Gastroesophageal sphincter (tissue), 4 donors: ENCODE results near the gene KMT2C. TPM values are rescaled to one million over a fixed set of nuclear protein-coding genes. Genes with fewer than 3 reads are reported as not detected.
"Not testable (repeated sequence)": the region's sequence is repeated elsewhere in the genome, so short reads cannot be mapped to it uniquely, and the experiment has no call there.

Source experiments
- ATAC-seq: fragments of 150-250 bp; one replicate; pipeline ENCODE4 v1.9.1; 2016; ENCODE audit warnings: mild to moderate bottlenecking, moderate library complexity
- H3K27ac ChIP-seq, 4 donors: fragments of 200-600 bp; sonication (generic) in 3 of 4; 1 replicate in 3 of 4; 2 replicates in 1 of 4; pipeline ENCODE4 v1.5.1; 2016 to 2019
- H3K27me3 ChIP-seq: fragments of 200-600 bp; sonication (generic); one replicate; pipeline ENCODE4 v1.5.1; 2019
- H3K36me3 ChIP-seq, 2 donors: fragments of 200-600 bp; sonication (generic); one replicate each; pipeline ENCODE4 v1.5.1; 2019; ENCODE audit warnings: control low read depth in 1 of 2
- H3K4me1 ChIP-seq, 3 donors: fragments of 200-600 bp; sonication (generic); 1 replicate in 2 of 3; 2 replicates in 1 of 3; pipeline ENCODE4 v1.5.1; 2016 to 2019; ENCODE audit warnings: control low read depth in 2 of 3
- H3K4me3 ChIP-seq, 2 donors: fragments of 200-600 bp; sonication (generic); one replicate each; pipeline ENCODE4 v1.5.1; 2019; ENCODE audit warnings: mild to moderate bottlenecking in 1 of 2, moderate library complexity in 1 of 2
- H3K9me3 ChIP-seq, 3 donors: fragments of 200-600 bp; sonication (generic); one replicate each; pipeline ENCODE4 v1.5.1; 2017 to 2019; ENCODE audit warnings: control low read depth in 2 of 3
- CTCF ChIP-seq, 4 experiments: fragments of 200-600 bp in 2 of 4; fragments of 450-650 bp in 2 of 4; sonication (generic) in 1 of 4; IDR thresholded peaks; one replicate each; pipeline ENCODE4 v1.5.1; 2017 to 2019; ENCODE audit warnings: antibody characterized with exemption in 4 of 4, mild to moderate bottlenecking in 2 of 4, moderate library complexity in 2 of 4
- EP300 ChIP-seq: sonication (generic); formaldehyde crosslinking; IDR thresholded peaks from one replicate; pipeline ENCODE4 v1.6.1; 2017; ENCODE audit warnings: antibody characterized with exemption, mild to moderate bottlenecking
- POLR2A ChIP-seq, 2 donors: fragments of 450-650 bp; IDR thresholded peaks; one replicate each; pipeline ENCODE4 v1.6.1; 2017; ENCODE audit warnings: antibody characterized with exemption in 2 of 2, mild to moderate bottlenecking in 2 of 2, moderate library complexity in 1 of 2
- POLR2AphosphoS5 ChIP-seq: sonication (generic); formaldehyde crosslinking; IDR thresholded peaks from one replicate; pipeline ENCODE4 v1.6.1; 2017; ENCODE audit warnings: antibody characterized with exemption
- WGBS, 2 donors: methylation state at CpG; one replicate each; pipeline ENCODE4 v1.1.5; 2018; ENCODE audit warnings: low coverage in 1 of 2; 5-methylcytosine and 5-hydroxymethylcytosine counted together
- total RNA-seq, 4 donors: library from RNA; depleted of rRNA; stranded (reverse); fragments of >200 nt; gene quantifications; one replicate each; pipeline ENCODE4 v1.1.0, GENCODE V29; 2016

KMT2C gene
- total RNA-seq, 4 donors from 2014 or later: 63.0 to 84.8 (median 75.5) TPM

- Histone ChIP-seq H3K27me3 (no peaks in the 10 kb centered on the region), H3K36me3 (no peaks in the 10 kb centered on the region), H3K4me1 (peaks cover 12 to 60% (median 22%) of the 10 kb centered on the region in 3 donors), H3K4me3 (no peak overlapping the region), H3K27ac (peak overlapping the region in 1 of 4 donors; percentile 17), H3K9me3 (no peaks in the 10 kb centered on the region)
- WGBS, 2 donors: 70 to 78% methylated on average over 7 of the region's 8 CpGs
- no peak for ATAC-seq
- TF ChIP-seq POLR2A (IDR thresholded peaks at IDR 0.05): no peak
- no peak for TF ChIP-seq CTCF (IDR thresholded peaks at IDR 0.05)
- no peak for TF ChIP-seq EP300
- no peak for TF ChIP-seq POLR2AphosphoS5
These were observed 11.3 kb downstream of the KMT2C start for GRCh38 chr7:152424348-152425108.

- no peaks in the 10 kb centered on the region for H3K36me3 ChIP-seq
- H3K9me3 ChIP-seq: no peaks in the 10 kb centered on the region
- H3K4me1 ChIP-seq: peaks cover 11 to 55% (median 18%) of the 10 kb centered on the region in 3 donors
- H3K4me3 ChIP-seq: no peak overlapping the region
- no peaks in the 10 kb centered on the region for H3K27me3 ChIP-seq
- ATAC-seq: no peak
- no peak overlapping the region for H3K27ac ChIP-seq
- TF ChIP-seq POLR2AphosphoS5 (no peak), CTCF (IDR thresholded peaks at IDR 0.05) (no peak), EP300 (no peak), POLR2A (IDR thresholded peaks at IDR 0.05) (no peak)
- WGBS, 2 donors: 69 to 80% methylated on average over 2 to 3 of the region's 3 CpGs
These were observed 11.8 kb downstream of the KMT2C start for GRCh38 chr7:152423991-152424347.

GRCh38 chr7:152423171-152423570 lies 12.6 kb downstream of the KMT2C start:
- not testable (repeated sequence) for H3K36me3 ChIP-seq, H3K9me3 ChIP-seq, H3K27ac ChIP-seq, ATAC-seq, H3K4me3 ChIP-seq, H3K27me3 ChIP-seq
- WGBS, 2 donors: 88% methylated on average over 4 of the region's 4 CpGs; no CpG with 5 or more reads in 1 of the 2 donors
- H3K4me1 ChIP-seq: peaks cover 7 to 47% (median 14%) of the 10 kb centered on the region in 3 donors

GRCh38 chr7:152420950-152421349 lies 14.9 kb downstream of the KMT2C start:
- not testable (repeated sequence) for H3K27ac ChIP-seq, H3K4me3 ChIP-seq, ATAC-seq, H3K9me3 ChIP-seq, H3K27me3 ChIP-seq, H3K36me3 ChIP-seq
- peaks cover 4 to 25% (median 10%) of the 10 kb centered on the region in 3 donors for H3K4me1 ChIP-seq

GRCh38 chr7:152419473-152420429 lies 16.1 kb downstream of the KMT2C start:
- WGBS, 2 donors: 76 to 81% methylated on average over 5 of the region's 5 CpGs
- Histone ChIP-seq H3K27me3 (no peaks in the 10 kb centered on the region), H3K4me3 (no peak overlapping the region), H3K36me3 (no peaks in the 10 kb centered on the region), H3K9me3 (no peaks in the 10 kb centered on the region), H3K4me1 (peaks cover 2 to 15% (median 3%) of the 10 kb centered on the region in 3 donors), H3K27ac (no peak overlapping the region)
- TF ChIP-seq CTCF (IDR thresholded peaks at IDR 0.05) (no peak), POLR2A (IDR thresholded peaks at IDR 0.05) (no peak), POLR2AphosphoS5 (no peak), EP300 (no peak)
- no peak for ATAC-seq
